Psoas muscle (tissue), 8 donors: ENCODE data around the gene AP1G1. TPM values are rescaled to one million over a fixed set of nuclear protein-coding genes. Genes with fewer than 3 reads are reported as not detected.
A peak's percentile ranks its signal among the peaks of the same experiment; 100 is the strongest.

Experiments
- ATAC-seq, 4 donors: fragments of 200-7000 bp; cut with Tn5 transposase; one replicate each; pipeline ENCODE4 v1.9.1; 2020; ENCODE audit warnings: moderate library complexity in 3 of 4, mild to moderate bottlenecking in 2 of 4
- DNase-seq, 2 donors: peaks; one replicate each; pipeline ENCODE4 v3.0.0-alpha.2; 2020
- H3K27ac ChIP-seq: fragments of 200-600 bp; one replicate; pipeline ENCODE4 v1.8.0; 2022
- H3K27me3 ChIP-seq, 3 donors: fragments of 200-600 bp in 1 of 3; one replicate each; pipeline versions ENCODE4 v1.6.1 to v1.8.0; 2013 to 2022; ENCODE audit warnings: low read length in 2 of 3, mild to moderate bottlenecking in 2 of 3, moderate library complexity in 1 of 3; ENCODE audit not compliant: insufficient read depth in 3 of 3
- H3K36me3 ChIP-seq, 2 donors: fragments of 200-600 bp in 1 of 2; one replicate each; pipeline versions ENCODE4 v1.6.1 to v1.8.0; 2013 to 2022; ENCODE audit warnings: low read depth in 1 of 2, mild to moderate bottlenecking in 1 of 2, moderate library complexity in 1 of 2; ENCODE audit not compliant: insufficient read depth in 1 of 2
- H3K4me1 ChIP-seq: fragments of 200-600 bp; one replicate; pipeline ENCODE4 v1.8.0; 2022
- H3K4me3 ChIP-seq: fragments of 200-600 bp; one replicate; pipeline ENCODE4 v1.8.0; 2022; ENCODE audit warnings: mild to moderate bottlenecking
- H3K9me3 ChIP-seq: fragments of 200-600 bp; one replicate; pipeline ENCODE4 v1.8.0; 2022
- WGBS, 3 donors: extraction: QIAGEN DNeasy Blood & Tissue Kit; methylation state at CpG; one replicate each; pipeline versions ENCODE4 v1.1.6 to v1.1.7; 2013; 5-methylcytosine and 5-hydroxymethylcytosine counted together
- intact Hi-C, 2 donors: fragments of 100-400 bp; cut with DNase I; formaldehyde crosslinking; loops; one replicate each; pipeline versions ENCODE4 v1.11.0 to v1.14.2; 2022
- polyA plus RNA-seq, 3 donors: library from polyadenylated mRNA; stranded (reverse); fragments of 200-250 nt; gene quantifications; one replicate each; pipeline ENCODE4 v1.2.3, GENCODE V29; 2013
- total RNA-seq, 4 donors: library from RNA; stranded (reverse); fragmentation: NEBNext Ultra II Directional in 2 of 4; extraction: Animal tissue kit (Norgen Biotek cat#: 25700) in 2 of 4; gene quantifications; one replicate each; pipeline versions ENCODE4 v1.2.1 to v1.2.4, GENCODE V29; 2021 to 2023
- TF ChIP-seq, protein P1 (sequence below): fragments of 200-600 bp; IDR thresholded peaks from one replicate; pipeline ENCODE4 v1.8.0; 2022; ENCODE audit warnings: antibody characterized with exemption
- donor health status: healthy with polysubstance abuse.
- donor health status: DM: no; HTN: no; CAD: no; lungs with moderate emphysema.
- donor health status: Bipolar disorder and iron deficiency.
- donor health status: healthy.
- donor health status: DM: yes; HTN: yes; CAD: no.
- donor health status: DM: no; HTN: no; CAD: no.
- donor health status: DM: no; HTN: no; CAD: no.
- donor health status: DM: yes; HTN: yes; CAD: no.

Gene AP1G1
- total and polyA plus RNA-seq, 7 donors: 19.7 to 69.8 (median 60.6) TPM

GRCh38 chr16:71769222-71769621 is 39.4 kb downstream of the AP1G1 start:
- Histone ChIP-seq H3K9me3 (no peaks in the 10 kb centered on the region), H3K4me1 (peaks cover 18% of the 10 kb centered on the region), H3K27me3 (no peaks in the 10 kb centered on the region), H3K4me3 (no peak overlapping the region), H3K36me3 (peaks cover 4 to 96% of the 10 kb centered on the region in 2 donors), H3K27ac (no peak overlapping the region)
- intact Hi-C loops: no loop called here
- ATAC-seq: no peak
- 91 to 100% (median 94%) methylated on average over 1 of the region's 1 CpG for WGBS, 3 donors
- no peak for DNase-seq
- TF ChIP-seq, protein P1, sequence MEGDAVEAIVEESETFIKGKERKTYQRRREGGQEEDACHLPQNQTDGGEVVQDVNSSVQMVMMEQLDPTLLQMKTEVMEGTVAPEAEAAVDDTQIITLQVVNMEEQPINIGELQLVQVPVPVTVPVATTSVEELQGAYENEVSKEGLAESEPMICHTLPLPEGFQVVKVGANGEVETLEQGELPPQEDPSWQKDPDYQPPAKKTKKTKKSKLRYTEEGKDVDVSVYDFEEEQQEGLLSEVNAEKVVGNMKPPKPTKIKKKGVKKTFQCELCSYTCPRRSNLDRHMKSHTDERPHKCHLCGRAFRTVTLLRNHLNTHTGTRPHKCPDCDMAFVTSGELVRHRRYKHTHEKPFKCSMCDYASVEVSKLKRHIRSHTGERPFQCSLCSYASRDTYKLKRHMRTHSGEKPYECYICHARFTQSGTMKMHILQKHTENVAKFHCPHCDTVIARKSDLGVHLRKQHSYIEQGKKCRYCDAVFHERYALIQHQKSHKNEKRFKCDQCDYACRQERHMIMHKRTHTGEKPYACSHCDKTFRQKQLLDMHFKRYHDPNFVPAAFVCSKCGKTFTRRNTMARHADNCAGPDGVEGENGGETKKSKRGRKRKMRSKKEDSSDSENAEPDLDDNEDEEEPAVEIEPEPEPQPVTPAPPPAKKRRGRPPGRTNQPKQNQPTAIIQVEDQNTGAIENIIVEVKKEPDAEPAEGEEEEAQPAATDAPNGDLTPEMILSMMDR: no peak

DNA sequence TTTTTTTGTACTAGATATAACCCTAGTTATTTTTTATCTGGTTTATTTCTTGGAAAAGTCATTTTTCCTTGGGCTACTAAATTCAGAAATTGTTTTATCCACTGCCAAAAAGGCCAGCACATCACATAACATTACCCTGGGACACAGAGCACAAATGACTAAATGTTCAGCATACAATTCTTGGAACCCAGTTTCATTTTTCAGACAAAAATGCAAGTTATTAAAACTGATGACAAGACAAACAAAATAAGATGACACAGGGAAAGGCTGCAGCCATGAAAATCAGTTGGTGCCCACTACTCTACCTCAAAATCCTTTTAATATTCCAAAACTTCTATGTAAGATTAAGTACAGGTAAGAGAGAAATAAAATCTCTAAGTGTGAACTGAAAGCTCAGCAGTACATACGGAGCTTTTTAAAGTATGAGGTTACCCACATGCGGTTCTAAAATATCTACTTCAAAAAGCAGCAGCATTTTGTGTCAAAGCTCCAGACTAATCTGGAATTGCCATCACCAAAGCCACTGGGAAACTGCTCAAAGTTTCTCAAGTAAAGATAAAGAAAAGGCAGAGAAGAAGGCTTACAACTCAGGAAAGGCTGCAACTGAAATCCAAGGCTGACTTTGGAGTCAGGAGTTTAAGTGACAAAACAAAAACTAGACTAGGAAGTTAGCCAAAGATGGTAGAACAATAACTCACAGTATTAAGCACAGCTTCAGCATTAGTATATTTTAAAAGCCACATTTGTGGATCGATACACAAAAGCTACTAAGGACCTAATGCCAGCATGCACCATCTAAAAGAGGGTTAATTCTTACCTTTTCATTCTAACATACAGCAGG is 41.4 kb downstream of the AP1G1 start:
- TF ChIP-seq, protein P1: no peak
- WGBS, 3 donors: 40 to 62% (median 45%) methylated on average over 3 of the region's 3 CpGs

GRCh38 chr16:71762186-71762585 is 46.4 kb downstream of the AP1G1 start:
- H3K9me3 ChIP-seq: no peaks in the 10 kb centered on the region
- H3K27ac ChIP-seq: no peak overlapping the region
- TF ChIP-seq, protein P1: no peak
- 74 to 86% (median 81%) methylated on average over 2 of the region's 2 CpGs for WGBS, 3 donors
- ATAC-seq: no peak
- DNase-seq: no peak
- H3K27me3 ChIP-seq: no peaks in the 10 kb centered on the region
- intact Hi-C loops: no loop called here
- H3K4me1 ChIP-seq: peaks cover 26% of the 10 kb centered on the region
- H3K4me3 ChIP-seq: no peak overlapping the region
- H3K36me3 ChIP-seq: peaks cover 4 to 97% of the 10 kb centered on the region in 2 donors

More for the DNA sequence above, 41.4 kb downstream of the AP1G1 start:
- Histone ChIP-seq H3K27ac (peak overlapping the region; percentile 64), H3K27me3 (no peaks in the 10 kb centered on the region), H3K4me1 (peaks cover 18% of the 10 kb centered on the region), H3K9me3 (no peaks in the 10 kb centered on the region), H3K4me3 (no peak overlapping the region), H3K36me3 (peaks cover 2 to 96% of the 10 kb centered on the region in 2 donors)
- DNase-seq (no peak), ATAC-seq (peak in 1 of 4 donors; percentile 30)
- intact Hi-C loops: no loop called here

- no peak for DNase-seq
- ATAC-seq: no peak
- no peak overlapping the region for H3K27ac ChIP-seq
- intact Hi-C loops: no loop called here
- H3K9me3 ChIP-seq: no peaks in the 10 kb centered on the region
- no peak overlapping the region for H3K4me3 ChIP-seq
- TF ChIP-seq, protein P1: no peak
- H3K4me1 ChIP-seq: peaks cover 16% of the 10 kb centered on the region
- H3K27me3 ChIP-seq: no peaks in the 10 kb centered on the region
- peaks cover 4 to 99% of the 10 kb centered on the region in 2 donors for H3K36me3 ChIP-seq
- 96 to 100% (median 99%) methylated on average over 2 of the region's 2 CpGs for WGBS, 3 donors
Observed at GRCh38 chr16:71761097-71761496, 47.5 kb downstream of the AP1G1 start.
